ENCODE results near the gene CABLES1.

The CABLES1 gene

DNA sequence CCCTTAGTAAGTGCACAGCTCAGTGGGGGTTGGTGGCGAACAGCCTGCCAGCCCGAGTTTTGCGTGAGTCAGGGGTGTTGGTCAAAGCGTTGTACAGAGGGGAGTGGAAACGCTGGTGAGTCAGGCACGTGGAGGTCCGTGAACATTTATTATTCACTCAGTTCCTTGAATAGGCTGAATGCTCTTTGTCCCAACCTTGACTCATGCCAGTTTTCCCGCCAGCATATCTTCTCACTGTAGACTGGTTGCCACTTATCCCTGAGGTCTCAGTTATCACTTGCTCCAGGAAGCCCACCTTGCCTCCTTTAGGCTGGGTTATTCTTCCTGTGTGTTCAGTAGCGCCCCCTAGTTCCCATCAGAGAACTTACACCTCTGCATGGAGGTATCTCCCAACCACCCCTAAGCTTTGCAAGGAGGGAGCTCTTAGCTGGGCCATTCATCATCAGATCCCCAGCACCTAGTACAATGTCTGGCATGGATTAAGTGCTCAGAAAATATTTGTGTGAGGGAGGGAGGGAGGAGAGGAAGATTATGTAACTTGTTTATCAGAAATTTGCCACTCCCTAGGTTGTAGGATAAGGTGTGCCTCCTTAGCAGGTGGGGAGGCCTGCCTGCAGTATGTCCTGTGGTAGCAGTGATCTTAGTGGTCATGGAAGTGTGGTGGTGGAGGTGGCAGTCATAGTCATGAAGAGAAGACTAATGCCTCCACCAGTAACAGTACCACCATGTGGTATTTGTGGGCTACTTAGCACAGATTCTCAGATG lies 72.1 kb downstream of the CABLES1 start:
- FAIRE-seq = no peak
- DNase-seq (ENCODE audit: insufficient read length, low spot score) = no peak
- peak; percentile 4 for TF ChIP-seq CTCF (IDR thresholded peaks at IDR 0.05; ENCODE audit: insufficient read depth, missing control alignments)

DNA sequence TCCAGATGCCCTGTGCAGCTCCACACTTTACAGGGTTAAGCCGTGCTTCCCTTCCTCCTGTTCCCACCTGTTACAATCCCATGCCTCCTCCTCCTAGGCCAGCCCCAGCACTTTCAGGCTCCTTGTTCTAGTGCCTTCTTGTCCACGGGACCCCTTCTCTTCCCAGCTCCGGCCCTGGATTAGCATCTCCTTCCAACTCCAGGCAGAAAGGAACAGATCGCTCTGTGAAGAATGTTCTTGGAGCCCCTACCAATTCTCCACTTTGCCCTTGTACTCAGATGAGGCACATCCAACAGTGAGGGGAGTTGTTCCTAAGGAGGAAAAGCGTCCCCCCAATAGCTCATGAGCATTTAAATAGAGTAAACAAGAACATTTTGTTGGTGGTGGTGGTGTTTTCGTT lies 72.7 kb downstream of the CABLES1 start:
- TF ChIP-seq CTCF (IDR thresholded peaks at IDR 0.05; ENCODE audit: insufficient read depth, missing control alignments) = no peak
- FAIRE-seq (no peak), DNase-seq (ENCODE audit: insufficient read length, low spot score) (no peak)

- DNase-seq (ENCODE audit: insufficient read length, low spot score) = no peak
- no peak for TF ChIP-seq CTCF (IDR thresholded peaks at IDR 0.05; ENCODE audit: insufficient read depth, missing control alignments)
- no peak for FAIRE-seq
These were observed 73.3 kb downstream of the CABLES1 start for GRCh38 chr18:23208600-23208999.

GRCh38 chr18:23209031-23209430 lies 73.7 kb downstream of the CABLES1 start:
- no peak for TF ChIP-seq CTCF (IDR thresholded peaks at IDR 0.05; ENCODE audit: insufficient read depth, missing control alignments)
- DNase-seq (ENCODE audit: insufficient read length, low spot score) (no peak), FAIRE-seq (no peak)

DNA sequence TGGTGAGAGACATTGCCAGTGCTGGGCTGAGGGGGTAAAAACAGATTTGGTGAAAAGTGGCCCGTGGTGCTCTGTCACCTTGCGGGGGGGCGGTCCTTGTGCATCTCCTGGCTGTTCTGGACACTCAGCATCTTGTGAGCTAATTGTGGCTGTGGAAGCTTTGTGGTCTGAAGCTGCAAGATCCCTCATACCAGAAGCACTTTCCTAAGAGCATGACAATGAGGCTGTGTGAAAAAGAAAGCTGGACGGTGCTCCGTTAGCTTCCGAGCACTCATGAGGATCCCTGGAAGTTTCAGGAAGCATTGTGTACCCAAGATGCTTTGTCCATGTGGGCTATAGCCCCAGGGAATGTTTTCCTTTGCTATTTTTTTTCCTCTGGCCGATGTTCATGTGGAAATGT lies 74.5 kb downstream of the CABLES1 start:
- FAIRE-seq = no peak
- TF ChIP-seq CTCF (IDR thresholded peaks at IDR 0.05; ENCODE audit: insufficient read depth, missing control alignments) = no peak
- no peak for DNase-seq (ENCODE audit: insufficient read length, low spot score)

DNA sequence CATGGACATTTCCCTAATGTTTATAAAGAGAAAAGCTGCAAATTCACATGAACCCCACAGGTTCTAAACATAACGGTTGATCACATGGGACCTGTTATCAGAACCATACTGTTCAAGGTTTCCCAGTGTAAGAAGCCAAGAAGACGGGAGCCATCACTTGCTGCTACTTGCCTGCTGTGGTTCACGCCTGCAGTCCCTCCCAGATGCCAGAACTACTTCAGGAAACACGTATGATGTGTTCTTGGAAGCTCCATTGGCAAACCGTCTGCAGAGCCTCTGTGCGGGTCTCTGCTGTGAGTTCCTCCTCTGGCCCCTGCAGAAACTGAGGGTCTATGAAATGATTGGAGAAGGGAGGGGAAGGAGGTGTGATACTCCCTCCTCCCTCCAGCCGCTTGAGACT lies 75.2 kb downstream of the CABLES1 start:
- TF ChIP-seq CTCF (IDR thresholded peaks at IDR 0.05; ENCODE audit: insufficient read depth, missing control alignments) = no peak
- DNase-seq (ENCODE audit: insufficient read length, low spot score) = no peak
- no peak for FAIRE-seq

DNA sequence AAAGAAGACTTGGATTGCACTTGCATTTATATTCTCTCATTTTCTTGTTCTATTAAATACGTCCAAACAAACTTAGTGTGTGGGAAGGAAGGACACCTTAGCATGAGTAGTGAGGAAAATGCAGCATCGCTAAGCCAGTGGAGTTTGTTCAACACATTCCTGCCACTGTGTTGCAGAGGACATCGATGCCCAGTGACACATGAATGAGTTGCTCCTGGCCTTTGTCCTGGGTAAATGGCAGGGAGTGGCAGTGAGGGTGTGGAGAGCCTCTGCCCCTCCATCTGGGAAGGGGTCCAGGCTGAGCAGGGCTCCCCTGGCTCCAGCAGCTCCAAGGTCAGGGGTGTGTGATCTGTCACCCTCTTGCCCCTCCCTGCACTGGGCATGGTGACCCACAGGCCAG lies 75.9 kb downstream of the CABLES1 start:
- DNase-seq (ENCODE audit: insufficient read length, low spot score) = no peak
- TF ChIP-seq CTCF (IDR thresholded peaks at IDR 0.05; ENCODE audit: insufficient read depth, missing control alignments) = no peak
- no peak for FAIRE-seq
